GM21515 (cell line): ENCODE results near the gene ACACA.

Experiments
- ATAC-seq: cut with Tn5 transposase; IDR thresholded peaks from one replicate; pipeline ENCODE4 v1.9.1; 2021; ENCODE audit not compliant: unreplicated experiment

Gene ACACA

DNA sequence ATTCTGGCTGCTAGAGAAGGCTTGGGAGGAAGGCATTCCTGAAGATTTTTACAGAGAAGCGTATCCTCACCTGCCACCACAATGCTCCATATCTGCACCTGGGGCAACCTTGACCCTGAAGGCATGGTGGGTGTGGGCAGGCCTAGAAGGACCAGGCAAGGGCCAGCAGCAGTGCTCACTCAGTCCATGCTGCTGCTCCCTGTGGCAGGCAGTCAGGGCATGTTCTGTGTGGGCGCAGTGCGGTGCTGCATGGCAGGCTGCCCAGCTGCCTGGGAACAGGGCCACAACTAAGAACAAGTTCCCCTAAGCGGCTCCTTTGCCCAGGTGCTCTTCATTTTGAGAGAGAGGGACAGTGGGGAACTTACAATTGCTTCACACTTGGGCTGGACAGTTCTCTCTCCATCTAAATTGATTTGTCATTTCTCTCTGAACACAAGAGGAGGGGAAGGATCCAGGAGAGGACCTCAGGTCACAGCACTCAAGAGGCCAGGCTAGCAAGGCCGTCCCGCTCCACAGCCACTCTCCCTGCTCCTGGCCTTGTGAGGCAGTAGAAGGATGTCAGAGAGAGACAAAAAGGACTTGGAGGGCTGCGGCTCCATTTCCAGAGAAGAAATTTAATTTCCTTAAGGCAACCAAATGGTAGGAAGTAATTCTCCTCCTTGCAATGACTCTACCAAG, 299.1 kb downstream of the ACACA start:
- ATAC-seq: no peak

DNA sequence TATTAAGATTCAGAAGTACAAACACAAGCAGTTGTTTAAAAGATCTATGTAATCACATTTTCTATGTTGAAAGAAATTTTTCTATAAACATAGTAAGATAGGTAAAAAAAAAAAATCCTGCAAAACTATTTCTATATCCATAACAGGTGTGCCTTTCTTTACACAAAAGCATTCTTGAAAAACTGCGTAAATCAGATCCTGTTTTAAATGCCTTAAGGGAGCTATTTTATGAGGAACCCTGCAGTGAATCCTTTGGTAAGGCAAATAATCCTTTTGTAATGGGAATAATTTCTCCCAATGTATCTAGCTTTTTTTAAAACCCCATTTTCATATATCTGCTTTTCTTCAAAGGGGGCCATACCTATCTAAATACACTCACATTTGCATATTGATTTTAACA, 300.6 kb downstream of the ACACA start:
- ATAC-seq: no peak

DNA sequence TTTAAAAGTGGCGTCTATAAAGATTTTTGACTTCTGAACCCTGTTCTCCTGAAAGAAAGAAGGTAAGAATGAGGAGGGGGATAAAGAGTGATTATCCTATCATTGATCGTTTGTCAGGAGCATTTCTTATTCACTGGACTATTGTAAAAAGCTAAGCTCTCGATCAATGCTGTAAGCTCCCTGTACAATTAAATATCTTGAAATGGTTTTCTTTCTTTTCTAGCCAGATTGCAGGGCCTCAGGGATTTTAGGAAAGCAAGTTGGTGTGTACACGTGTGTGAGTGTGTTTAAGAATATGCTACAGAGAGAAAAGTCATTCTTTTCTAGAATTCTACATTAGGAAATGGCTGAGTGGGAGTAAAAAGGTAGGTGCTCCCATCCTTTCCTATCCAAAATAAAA, 303.4 kb downstream of the ACACA start:
- no peak for ATAC-seq

DNA sequence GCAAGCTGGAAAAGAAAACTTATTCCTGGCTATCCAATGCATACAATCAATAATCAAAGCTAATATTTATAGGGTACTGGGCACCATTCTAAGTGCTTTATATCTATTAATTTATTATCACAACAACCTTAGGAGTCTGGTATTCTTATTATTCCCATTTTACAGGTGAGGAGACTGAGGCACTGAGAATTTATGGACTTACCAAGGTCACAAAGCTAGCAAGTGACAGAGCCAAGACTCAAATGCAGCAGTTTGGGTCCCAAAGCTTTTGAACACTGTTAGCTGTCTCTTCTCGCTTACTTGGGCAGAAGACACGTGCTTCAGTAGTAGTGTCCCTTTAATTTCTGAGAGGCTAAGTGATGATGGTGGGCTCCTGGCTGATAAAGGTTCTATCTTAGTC, 305.3 kb downstream of the ACACA start:
- ATAC-seq: no peak

DNA sequence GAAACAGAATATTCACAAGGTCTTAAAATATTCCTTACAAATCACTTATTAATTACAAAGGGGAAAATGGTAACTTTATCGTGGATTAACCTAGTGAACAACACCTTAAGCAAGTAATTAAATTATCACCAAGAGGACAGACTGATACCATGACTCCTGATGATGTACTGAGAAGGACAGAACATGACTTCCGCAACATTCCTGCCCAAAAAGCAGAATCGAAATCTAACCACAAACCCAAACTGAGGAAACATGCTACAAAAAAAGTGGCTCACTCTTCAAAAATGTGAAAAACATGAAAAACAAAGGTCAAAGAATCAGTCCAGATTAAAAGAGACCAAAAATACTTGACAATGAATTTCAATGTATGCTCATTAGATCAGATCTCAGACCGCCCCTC, 306.4 kb downstream of the ACACA start:
- no peak for ATAC-seq

DNA sequence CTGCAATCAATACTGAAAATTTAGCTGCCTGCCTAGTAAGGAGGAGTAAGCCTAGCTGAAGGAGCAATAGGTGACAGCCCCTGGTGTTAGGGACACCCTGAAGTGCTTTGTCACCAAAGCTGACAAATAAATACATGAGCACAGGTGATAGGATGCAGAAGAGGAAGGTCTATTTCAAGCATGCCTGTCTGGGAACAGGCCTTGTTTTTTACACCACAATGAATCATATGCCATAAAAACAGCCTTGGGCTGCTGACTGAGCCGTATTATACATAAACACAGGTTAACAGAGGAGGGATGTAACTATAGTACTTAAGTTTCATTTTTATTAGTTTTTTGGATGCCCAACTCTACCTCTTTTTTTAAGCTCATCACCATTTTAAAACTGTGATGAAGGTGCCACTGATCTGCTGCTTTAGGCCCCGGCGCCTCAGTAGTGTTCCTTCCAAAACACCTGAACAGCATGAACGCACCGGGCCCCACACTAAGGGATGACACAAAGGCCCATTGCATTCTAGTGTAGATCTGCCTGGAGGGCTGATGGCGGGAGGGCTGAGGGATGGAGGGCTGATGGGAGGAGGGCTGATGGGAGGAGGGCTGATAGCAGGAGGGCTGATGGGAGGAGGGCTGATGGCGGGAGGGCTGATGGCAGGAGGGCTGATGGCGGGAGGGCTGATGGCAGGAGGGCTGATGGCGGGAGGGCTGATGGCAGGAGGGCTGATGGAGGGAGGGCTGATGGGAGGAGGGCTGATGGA, 307.5 kb downstream of the ACACA start:
- ATAC-seq: no peak

DNA sequence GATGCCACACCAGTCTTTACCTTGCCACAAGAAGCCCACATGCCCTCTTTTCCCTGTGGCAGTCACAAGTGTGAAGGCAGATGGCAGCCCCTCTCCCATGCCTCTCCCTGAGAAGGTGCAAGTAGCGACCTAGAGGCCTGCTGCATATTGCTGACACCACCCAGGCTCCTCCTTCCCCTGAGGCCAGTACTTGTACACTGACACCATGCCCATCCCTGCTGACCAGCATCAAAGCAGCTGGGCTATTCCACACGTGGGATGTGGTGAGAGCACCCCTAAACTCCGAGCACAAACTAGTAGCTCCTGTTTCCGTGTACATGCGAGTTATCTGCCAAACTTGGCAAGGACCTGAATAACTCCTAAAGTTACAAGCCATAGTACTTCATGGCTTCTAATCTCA, 308.5 kb downstream of the ACACA start:
- no peak for ATAC-seq

DNA sequence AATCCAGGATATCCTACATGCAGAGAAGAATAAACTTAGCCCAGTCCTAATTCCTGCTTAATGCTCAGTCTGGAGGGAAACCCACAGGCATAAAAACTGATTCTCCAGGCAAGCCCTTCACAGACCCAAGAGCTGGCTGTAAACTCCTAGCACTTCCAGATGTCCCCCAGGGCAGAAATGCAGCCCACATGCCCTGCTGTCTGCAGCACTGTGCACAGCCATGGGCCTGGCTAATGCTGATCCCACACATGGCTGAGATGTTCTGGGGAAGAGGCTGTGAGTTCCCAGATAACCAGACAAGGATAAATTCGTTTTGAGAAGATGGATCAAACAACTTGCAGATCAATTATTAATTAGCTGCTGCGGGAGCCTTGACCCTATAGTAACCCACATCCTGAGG, 309.5 kb downstream of the ACACA start:
- no peak for ATAC-seq

DNA sequence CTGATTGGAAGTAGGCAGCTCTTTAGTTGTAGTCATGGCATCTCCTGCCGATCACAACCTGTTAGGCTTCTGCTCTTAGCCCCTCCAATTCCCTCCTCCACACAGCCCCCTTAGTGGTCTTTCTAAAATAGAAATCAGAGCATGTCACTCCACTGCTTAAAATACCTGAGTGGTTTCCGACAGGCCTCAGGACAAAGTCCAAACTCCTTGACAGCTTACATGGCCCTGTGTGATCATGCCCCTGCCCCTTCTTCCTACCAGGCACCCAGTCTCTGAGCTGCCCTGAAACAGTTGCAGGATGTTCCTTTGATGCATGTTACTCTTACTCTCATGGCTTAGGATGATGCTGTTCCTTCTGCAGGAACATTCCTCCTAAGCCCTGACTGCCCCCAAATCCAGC, 310.6 kb downstream of the ACACA start:
- ATAC-seq: no peak

DNA sequence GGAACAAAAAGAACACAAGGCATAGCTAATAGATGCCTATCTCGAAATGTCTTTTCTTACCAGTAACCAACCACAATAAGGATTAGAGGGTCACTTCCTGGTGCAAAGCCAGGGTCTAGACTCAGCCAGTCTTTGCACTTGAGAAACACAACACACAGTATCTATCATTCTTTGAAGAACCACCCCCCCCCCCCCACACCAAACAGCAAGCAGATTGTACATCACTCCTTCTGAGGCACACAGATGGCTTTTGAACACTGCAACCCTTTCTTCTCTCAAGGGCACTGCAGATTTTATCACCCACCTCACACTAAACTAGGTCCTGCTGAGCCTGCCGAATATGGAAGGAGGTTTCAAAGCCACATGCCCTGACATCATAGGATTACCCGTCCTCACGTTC, 312.2 kb downstream of the ACACA start:
- no peak for ATAC-seq

DNA sequence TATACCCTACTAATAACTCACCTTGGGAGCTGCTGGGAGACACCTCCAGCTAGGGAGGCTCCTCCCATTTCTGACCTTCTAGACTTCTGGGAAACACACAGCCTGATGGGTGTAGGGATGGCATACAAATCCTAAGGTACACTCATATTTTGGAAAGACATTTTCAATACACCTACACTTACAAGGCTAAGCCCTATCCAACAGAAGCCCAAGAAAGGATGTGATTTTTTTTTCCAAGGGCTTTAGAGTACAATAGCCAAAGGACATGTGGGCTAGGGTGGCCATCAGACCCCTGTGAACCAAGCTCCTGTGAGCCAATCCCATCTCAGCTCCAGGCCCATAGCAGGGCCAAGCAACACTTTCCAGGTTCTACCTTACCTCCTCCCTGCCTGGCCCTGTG, 313.9 kb downstream of the ACACA start:
- ATAC-seq: no peak

DNA sequence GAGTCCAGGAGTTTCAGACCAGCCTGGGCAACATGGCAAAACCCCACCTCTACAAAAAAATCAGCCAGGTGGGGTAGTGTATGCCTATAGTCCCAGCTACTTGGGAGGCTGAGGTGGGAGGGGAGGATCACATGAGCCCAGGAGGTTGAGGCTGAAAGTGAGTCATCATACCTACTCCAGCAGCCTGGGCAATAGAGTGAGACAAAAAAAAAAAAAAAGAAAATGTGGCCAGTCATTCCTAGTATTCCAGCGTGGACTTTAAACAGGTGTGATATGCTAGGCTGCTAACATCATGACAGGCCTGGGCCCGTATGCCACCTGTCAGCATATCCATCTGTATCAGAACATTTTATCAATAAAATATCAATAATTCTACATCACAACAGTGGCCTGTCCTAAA, 314.6 kb downstream of the ACACA start:
- ATAC-seq: no peak

DNA sequence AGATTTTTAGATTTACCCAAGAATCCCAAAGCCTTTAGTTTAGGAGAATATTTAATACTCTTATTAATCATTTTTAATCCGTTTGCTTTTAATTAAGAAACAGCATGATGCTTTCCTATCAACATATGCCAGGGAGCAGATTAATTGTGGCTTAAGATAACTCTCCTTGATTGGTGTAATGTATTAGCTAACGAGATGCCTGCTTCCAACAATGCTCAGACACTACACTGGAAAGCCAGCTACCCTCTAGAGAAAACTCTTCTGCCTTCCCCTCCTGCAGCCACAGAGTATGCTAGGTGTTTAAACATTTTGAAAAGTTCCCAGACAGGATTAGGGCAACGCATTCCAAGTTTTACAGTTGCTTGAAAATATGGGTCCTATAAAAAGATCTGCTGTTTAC, 315.7 kb downstream of the ACACA start:
- no peak for ATAC-seq

DNA sequence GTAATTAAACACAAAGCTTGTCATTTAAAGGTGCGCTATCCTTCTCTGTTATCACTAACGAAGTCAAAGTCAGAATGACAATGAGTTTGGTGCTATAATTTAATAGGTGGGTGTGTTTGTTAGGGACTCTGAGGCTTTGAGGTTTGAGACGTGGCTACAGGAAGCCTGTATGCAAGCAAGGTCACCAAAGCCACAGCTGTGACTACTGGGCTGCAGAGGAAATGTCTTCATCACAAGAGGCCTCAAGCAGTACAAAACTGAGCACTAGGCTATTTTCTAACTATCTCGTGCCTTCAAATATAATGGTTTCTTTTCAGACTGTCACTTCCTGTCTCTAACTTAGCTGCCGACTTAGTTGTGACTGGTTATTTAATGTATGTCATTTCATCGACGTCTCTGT, 316.7 kb downstream of the ACACA start:
- no peak for ATAC-seq

DNA sequence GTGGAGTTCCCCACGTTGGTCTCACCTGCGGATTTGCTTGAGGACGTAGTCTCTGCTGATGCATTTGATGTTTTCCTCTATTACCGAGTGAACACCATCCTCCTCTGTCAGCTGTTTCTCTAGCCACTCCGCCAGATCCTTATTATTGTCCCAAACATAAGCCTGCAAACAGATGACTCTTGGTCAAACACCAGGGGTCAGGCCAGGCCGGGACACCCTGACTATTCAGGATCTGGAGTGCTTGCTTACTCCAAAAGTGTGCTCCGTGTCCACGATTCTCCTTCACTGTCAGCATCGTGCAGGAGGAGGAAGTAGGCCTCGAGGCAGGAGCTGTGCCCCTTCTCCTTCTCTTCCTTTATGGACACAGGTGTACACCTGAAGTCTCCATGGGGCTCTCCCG, 317.7 kb downstream of the ACACA start:
- no peak for ATAC-seq

DNA sequence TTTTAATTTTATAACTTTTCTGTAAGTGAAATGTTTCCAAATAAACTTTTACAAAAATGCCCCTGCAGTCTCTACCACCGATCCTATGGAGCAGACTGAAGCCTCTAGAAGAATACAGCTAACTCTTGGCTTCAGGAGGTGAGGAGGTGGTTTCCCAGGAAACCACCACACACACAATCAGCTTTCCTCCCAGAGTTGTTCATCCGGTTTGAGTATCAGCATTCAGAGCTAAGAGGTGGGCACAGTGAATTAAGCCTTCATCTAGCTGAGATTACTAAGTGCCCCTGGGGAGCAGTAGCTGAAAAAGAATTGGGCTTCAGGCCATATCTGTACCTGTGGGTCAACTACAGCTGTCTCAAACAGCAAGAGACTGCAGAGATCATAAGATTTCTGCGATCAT, 318.2 kb downstream of the ACACA start:
- ATAC-seq: no peak

DNA sequence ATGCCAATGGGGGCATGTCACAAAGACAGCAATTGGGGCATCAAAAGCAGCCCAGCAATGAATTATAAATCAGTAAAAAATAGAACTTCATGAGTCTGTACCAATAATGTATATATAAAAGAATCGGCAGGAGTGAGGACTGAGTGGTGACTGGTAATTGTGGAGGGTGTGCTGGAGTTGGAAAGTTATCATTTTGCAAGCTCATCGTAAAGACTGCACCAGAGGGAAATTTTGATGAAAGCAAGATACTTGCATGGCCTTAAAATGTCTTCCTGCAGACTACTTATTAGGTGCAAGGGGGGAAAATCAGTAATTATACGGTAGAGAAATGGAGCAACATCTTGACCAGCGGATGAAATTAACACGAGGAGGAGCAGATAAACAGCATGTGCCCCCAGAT, 319.0 kb downstream of the ACACA start:
- ATAC-seq: no peak

DNA sequence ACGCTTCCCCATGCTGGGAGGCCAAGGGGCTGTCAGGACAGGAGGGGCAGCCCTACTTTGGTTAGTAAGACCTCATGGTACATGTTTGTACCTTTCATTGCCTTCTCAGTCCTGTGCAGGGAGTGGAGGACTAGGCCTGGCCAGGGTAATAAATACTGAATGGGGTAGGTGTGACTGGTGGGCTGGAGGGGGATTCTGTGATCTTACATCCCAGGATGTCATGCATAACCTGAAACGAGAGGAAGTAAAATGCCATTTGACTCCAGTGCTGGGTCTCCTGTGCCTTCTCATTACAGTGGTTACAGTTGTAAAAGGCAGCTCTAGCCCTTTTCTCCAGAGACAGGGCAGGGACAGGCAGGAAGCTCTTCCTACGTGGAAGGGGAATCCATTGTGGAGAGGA, 319.7 kb downstream of the ACACA start:
- ATAC-seq: no peak

DNA sequence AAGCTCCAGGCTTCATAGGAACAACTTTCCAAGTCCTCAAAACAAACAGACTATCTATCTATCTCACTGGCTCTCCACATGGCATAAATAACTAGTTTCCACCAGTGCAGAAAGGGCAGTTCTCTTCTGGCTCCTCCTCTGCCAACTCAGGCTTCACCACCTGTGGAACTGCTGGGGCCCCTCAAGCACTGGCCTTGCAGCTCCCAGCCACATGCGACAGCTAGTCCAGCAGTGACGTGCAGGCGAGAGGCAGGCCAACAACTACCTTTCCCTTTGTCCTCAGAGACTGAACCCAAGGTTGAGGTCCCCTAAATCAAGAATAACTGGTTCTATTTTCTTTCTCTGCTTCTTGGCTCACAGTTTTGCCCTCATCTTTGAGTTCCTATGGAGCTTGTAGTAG, 320.3 kb downstream of the ACACA start:
- ATAC-seq: no peak

DNA sequence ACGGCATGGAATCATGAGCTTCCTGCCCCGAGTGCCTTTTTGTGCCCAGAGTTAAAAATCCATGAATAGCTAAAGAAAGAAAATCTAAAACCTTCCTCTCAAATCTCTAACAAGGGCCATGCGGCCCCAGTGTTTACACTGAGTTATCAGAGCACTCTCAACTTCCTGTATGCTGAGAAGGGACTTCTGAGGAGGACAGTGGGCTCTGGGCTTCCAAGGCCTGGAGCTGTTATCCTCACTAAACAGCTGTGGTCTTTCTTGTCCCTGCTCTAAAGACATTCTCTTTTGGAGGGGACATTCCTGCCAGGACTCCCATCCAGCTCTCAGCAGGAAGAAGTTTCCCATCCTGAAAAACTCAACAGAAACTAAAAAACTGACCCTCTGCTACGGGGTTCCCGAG, 322.3 kb downstream of the ACACA start:
- ATAC-seq: no peak

DNA sequence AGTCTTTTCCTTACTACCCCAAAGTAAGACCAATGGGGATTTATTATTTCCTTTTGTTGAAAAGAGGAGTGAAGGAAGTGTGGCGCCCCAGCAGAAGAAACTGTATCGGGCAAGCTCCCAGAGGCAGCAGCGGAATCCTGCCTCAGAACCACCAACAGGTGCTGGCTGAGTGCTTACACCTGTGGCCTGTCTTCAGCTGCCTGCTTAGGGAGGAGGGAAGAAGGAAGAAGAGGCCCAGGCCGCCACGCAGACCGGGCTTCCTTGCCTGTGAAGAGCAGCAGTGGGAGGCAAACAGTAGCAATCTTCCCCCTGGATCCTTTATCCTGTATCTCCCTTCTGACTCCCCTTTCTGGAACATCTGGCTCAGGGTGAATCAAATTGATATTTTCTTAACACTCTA, 323.2 kb downstream of the ACACA start:
- ATAC-seq: no peak

DNA sequence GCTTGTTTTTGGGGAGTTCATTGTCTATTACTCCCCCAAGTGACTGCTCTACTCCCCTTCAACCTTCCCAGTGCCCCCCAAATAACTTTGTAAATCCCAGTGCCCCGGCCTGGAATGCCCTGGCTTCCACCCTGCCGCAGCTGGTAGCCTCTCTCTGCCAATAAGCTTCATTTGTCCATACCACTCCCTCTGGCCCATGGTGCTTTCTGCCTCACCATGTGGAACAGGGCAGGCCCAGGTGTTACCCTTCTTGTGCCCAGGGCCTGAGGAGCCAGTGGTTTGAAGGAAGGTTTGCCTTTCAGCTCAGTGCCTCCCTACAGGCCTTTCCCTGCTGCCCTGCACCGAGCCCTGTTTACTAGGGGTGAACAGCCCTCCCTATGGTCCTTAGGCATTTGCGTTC, 323.7 kb downstream of the ACACA start:
- no peak for ATAC-seq

DNA sequence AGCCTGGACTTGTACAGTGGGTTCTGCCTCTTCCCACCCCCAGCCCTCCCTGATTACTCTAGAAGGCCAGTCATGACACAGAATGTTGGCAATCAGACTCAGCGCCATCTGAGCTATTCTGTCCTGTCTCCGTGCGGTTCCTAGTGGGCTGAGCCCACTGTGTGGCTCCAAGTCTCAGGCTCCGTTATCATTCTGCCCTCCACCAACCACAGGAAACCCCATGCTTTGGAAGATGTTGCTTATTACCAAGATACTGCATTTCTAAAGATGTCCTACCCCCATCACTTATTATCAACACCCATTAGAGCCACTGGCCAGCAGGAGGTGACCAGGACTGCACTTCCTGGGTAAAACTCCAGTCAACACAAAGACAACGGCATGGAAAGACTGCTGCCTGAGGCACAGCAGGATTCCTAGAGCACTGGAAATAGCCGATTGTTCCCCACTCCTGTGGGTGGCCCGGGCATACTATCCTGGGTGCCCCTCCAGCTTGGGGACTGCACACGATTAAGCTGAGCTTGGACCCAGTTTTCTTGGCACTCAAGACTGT, 324.2 kb downstream of the ACACA start:
- no peak for ATAC-seq
